Ishikawa (cell line): ENCODE measurements around the gene RASA3.

ENCODE experiments used
- CEBPB ChIP-seq: IDR thresholded peaks from 2 replicates; pipeline ENCODE4 v1.6.1; 2012
- CREB1 ChIP-seq: IDR thresholded peaks from 2 replicates; pipeline ENCODE4 v1.6.1; 2012; ENCODE audit warnings: low read depth
- EGR1 ChIP-seq: IDR thresholded peaks from 2 replicates; pipeline ENCODE4 v1.6.1; 2012
- EP300 ChIP-seq: IDR thresholded peaks from 2 replicates; pipeline ENCODE4 v1.6.1; 2012; ENCODE audit warnings: borderline replicate concordance
- FOXM1 ChIP-seq: IDR thresholded peaks from 2 replicates; pipeline ENCODE4 v1.6.1; 2012; ENCODE audit warnings: low read depth, borderline replicate concordance
- NFIC ChIP-seq: IDR thresholded peaks from 2 replicates; pipeline ENCODE4 v1.6.1; 2012
- RAD21 ChIP-seq: IDR thresholded peaks from 2 replicates; pipeline ENCODE4 v1.6.1; 2012; ENCODE audit warnings: low read depth
- TAF1 ChIP-seq: IDR thresholded peaks from 2 replicates; pipeline ENCODE4 v1.6.1; 2012; ENCODE audit warnings: low read depth, mild to moderate bottlenecking
- TCF12 ChIP-seq: IDR thresholded peaks from 2 replicates; pipeline ENCODE4 v1.6.1; 2012; ENCODE audit warnings: low read depth
- TEAD4 ChIP-seq: IDR thresholded peaks from 2 replicates; pipeline ENCODE4 v1.6.1; 2012
- YY1 ChIP-seq: IDR thresholded peaks from 2 replicates; pipeline ENCODE4 v1.6.1; 2012; ENCODE audit warnings: low read depth
- ZBTB7A ChIP-seq: IDR thresholded peaks from 2 replicates; pipeline ENCODE4 v1.6.1; 2012; ENCODE audit warnings: low read depth
- TF ChIP-seq, protein P1 (sequence below): IDR thresholded peaks from 2 replicates; pipeline ENCODE4 v1.6.1; 2012
- TF ChIP-seq, protein P2 (sequence below): IDR thresholded peaks from 2 replicates; pipeline ENCODE4 v1.6.1; 2012
- TF ChIP-seq, protein P3 (sequence below): IDR thresholded peaks from 2 replicates; pipeline ENCODE4 v1.6.1; 2012; ENCODE audit warnings: low read depth, mild to moderate bottlenecking

Gene RASA3

DNA sequence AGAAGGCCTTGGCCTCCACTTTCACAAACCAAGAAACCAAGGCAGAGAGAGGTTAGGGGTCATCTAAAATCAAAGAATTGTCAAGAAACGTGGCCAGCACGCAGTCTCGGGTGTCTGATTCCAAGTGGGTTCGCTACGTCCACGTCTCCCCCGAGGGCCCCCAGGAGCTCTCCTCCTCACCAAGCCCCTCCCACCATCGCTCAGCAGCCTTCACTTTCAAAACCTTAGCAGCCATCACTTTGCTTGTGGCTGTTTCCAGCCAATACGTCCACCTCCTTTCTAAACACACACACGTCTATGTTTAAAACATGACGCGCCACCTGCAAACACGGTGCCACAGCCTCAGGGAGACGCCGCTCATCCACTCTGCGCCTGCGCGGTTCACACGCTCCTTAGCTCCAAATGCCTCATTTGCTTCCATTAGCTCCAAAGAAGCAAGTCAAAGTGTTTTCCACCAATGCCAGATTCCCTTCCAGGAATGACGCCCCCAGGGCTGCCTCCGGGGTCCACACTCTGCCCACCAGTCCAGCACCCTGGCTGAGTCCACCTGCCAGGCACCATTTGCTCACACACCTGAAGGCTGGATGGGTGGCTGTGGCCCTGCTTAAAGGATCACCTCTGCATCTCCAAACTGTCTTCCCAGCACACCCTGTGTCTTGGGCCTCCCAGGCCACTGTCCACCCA is 5.5 kb downstream of the RASA3 start:
- TF ChIP-seq TCF12 (no peak), CEBPB (no peak), NFIC (no peak), TEAD4 (no peak), RAD21 (no peak), CREB1 (no peak), ZBTB7A (no peak), TAF1 (no peak)
- TF ChIP-seq, protein P1, sequence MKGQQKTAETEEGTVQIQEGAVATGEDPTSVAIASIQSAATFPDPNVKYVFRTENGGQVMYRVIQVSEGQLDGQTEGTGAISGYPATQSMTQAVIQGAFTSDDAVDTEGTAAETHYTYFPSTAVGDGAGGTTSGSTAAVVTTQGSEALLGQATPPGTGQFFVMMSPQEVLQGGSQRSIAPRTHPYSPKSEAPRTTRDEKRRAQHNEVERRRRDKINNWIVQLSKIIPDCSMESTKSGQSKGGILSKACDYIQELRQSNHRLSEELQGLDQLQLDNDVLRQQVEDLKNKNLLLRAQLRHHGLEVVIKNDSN, result no peak

DNA sequence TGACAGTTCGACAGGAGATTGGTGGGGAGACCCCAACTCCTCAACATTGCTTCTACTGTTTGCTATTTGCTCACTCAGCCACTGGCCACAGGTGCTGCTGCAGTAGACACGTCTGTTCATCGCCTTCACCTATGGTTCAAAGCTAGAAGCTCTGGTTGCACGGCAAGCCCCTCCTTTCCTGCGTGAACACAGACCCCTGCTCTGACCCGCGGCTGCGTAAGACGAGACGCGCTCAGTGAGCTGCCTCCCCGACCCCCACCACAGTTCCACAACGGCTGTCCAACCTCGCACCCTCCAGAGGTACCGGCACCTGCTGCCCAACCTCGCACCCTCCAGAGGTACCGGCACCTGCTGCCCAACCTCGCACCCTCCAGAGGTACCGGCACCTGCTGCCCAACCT is 6.8 kb downstream of the RASA3 start:
- no peak for TF ChIP-seq TAF1
- TF ChIP-seq, protein P1, result no peak
- no peak for TF ChIP-seq ZBTB7A
- TF ChIP-seq YY1, result no peak

DNA sequence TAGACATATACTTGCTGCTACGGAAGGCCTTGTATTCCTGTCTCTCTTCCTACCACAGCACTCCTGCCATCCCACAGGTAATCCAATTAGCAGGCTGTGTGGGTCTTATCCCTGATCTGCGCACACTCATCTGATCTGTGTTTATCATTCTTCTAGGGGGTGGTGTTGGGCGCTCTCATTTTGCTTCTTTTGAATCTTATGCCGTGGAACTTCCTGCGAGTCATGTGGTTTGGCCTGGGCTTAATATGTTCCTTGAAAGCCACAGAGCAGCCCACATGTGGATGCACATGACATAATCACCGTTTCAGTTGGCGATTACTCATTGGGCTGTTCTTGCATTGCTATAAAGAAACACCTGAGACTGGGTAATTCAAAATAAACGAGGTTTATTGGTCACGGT is 7.5 kb downstream of the RASA3 start:
- TF ChIP-seq ZBTB7A, result no peak
- TF ChIP-seq, protein P2, sequence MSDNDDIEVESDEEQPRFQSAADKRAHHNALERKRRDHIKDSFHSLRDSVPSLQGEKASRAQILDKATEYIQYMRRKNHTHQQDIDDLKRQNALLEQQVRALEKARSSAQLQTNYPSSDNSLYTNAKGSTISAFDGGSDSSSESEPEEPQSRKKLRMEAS, result no peak
- no peak for TF ChIP-seq EGR1
- no peak for TF ChIP-seq TCF12
- TF ChIP-seq EP300, result no peak
- TF ChIP-seq RAD21, result no peak
- TF ChIP-seq, protein P3, sequence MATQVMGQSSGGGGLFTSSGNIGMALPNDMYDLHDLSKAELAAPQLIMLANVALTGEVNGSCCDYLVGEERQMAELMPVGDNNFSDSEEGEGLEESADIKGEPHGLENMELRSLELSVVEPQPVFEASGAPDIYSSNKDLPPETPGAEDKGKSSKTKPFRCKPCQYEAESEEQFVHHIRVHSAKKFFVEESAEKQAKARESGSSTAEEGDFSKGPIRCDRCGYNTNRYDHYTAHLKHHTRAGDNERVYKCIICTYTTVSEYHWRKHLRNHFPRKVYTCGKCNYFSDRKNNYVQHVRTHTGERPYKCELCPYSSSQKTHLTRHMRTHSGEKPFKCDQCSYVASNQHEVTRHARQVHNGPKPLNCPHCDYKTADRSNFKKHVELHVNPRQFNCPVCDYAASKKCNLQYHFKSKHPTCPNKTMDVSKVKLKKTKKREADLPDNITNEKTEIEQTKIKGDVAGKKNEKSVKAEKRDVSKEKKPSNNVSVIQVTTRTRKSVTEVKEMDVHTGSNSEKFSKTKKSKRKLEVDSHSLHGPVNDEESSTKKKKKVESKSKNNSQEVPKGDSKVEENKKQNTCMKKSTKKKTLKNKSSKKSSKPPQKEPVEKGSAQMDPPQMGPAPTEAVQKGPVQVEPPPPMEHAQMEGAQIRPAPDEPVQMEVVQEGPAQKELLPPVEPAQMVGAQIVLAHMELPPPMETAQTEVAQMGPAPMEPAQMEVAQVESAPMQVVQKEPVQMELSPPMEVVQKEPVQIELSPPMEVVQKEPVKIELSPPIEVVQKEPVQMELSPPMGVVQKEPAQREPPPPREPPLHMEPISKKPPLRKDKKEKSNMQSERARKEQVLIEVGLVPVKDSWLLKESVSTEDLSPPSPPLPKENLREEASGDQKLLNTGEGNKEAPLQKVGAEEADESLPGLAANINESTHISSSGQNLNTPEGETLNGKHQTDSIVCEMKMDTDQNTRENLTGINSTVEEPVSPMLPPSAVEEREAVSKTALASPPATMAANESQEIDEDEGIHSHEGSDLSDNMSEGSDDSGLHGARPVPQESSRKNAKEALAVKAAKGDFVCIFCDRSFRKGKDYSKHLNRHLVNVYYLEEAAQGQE, result no peak
- no peak for TF ChIP-seq CEBPB
- TF ChIP-seq FOXM1, result no peak
- no peak for TF ChIP-seq TAF1
- no peak for TF ChIP-seq TEAD4
- TF ChIP-seq, protein P1, result no peak
- no peak for TF ChIP-seq YY1
- no peak for TF ChIP-seq NFIC
- no peak for TF ChIP-seq CREB1

DNA sequence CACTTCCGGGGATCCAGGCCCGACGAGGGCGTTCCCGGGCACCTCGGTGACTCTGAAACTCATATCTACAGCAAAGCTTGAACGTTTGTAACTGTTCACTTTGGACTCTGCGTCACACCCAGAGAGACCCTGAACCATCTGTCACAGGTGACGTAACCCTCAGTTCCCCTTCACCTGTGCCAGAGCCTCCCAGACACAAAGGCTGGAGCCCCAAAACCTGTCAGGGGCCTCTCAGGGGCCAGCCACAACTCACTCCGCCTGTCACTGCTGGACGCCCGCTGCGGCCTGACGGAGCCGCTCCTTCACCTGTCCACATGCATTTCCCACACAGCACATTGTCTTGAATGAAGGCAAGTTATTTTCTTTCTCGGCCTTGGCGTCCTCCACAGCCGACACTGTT is 8.0 kb downstream of the RASA3 start:
- TF ChIP-seq, protein P3, result no peak
- no peak for TF ChIP-seq TEAD4
- no peak for TF ChIP-seq EGR1
- TF ChIP-seq CEBPB, result no peak
- TF ChIP-seq, protein P2, result no peak

DNA sequence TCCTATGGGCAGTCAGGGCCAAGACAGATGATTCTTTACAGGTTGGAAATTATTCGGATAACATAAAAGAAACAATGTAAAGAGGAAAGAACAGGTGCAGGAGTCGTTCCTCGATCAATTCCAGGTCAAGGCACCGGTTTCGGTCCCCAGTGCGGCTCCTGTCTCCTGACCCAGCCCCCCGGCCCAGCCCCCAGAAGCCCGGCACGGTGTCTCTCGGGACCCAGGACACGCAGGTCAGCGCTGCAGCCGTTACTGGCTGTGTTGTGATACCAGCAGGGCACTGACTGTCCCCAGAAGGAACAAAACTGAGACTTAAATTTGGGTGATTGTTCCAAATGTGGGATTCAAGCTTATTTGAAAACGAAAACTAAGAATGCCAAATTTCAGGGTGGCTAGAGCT is 8.5 kb downstream of the RASA3 start:
- no peak for TF ChIP-seq FOXM1
- TF ChIP-seq, protein P2, result no peak

DNA sequence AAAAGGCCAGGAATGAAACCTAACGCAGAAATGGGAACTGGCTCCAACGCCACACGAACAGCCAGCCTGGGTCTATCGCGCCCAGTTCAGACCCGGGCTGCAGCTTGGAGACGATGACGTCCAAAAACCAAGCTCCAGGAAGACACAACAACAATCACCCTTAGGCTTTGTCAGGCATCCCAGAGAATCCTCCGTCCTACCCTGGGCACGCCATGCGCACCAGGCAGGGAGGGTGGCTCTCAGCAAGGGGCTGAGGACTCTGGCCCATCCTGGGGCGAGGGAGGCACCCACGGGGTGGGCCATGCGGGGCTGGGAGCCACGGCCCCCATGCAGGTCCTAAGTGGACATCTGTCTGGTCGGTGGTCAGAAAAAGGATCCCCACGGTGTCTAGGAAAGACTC is 9.0 kb downstream of the RASA3 start:
- TF ChIP-seq, protein P1, result no peak
- TF ChIP-seq TCF12, result no peak
- TF ChIP-seq, protein P2, result no peak
- TF ChIP-seq EP300, result no peak
- TF ChIP-seq TAF1, result no peak
- TF ChIP-seq NFIC, result no peak
- TF ChIP-seq TEAD4, result no peak
- TF ChIP-seq FOXM1, result no peak
- no peak for TF ChIP-seq YY1
- TF ChIP-seq EGR1, result no peak
- TF ChIP-seq ZBTB7A, result no peak
- TF ChIP-seq CEBPB, result no peak
